ENCODE measurements around the gene PSTPIP2.

DNA sequence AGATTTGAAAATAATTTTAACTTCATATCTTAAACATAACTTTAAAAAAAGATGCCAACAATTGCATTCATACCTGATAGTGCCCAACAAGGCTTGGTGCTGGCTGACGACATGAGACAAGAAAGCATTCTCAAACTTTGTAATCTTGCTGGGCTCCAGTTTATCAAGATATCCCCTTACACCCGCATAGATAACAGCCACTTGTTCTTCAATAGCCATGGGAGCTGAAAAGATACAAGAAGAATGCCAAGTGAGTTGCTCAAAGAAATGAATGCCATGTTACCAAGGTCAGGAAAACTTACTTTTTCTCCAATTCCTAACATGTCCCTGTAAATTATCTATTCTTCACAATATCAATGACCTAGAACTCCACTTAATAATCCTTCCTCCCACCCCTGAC lies 12.4 kb upstream of the PSTPIP2 start:
- TF ChIP-seq, protein P1, sequence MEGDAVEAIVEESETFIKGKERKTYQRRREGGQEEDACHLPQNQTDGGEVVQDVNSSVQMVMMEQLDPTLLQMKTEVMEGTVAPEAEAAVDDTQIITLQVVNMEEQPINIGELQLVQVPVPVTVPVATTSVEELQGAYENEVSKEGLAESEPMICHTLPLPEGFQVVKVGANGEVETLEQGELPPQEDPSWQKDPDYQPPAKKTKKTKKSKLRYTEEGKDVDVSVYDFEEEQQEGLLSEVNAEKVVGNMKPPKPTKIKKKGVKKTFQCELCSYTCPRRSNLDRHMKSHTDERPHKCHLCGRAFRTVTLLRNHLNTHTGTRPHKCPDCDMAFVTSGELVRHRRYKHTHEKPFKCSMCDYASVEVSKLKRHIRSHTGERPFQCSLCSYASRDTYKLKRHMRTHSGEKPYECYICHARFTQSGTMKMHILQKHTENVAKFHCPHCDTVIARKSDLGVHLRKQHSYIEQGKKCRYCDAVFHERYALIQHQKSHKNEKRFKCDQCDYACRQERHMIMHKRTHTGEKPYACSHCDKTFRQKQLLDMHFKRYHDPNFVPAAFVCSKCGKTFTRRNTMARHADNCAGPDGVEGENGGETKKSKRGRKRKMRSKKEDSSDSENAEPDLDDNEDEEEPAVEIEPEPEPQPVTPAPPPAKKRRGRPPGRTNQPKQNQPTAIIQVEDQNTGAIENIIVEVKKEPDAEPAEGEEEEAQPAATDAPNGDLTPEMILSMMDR (IDR thresholded peaks at IDR 0.05; ENCODE audit: poor library complexity, severe bottlenecking): no peak
- no peak for TF ChIP-seq MXI1 (conservative IDR thresholded peaks at IDR 0.05; ENCODE audit: poor library complexity, severe bottlenecking)
- TF ChIP-seq EZH2 (IDR thresholded peaks at IDR 0.05; ENCODE audit: borderline replicate concordance, insufficient read depth, low read length, poor library complexity, severe bottlenecking): no peak
- no peak for TF ChIP-seq TAF1 (IDR thresholded peaks at IDR 0.05; ENCODE audit: low read depth)
